ENCODE measurements around the gene MRTFA. TPM values are rescaled to one million over a fixed set of nuclear protein-coding genes. Genes with fewer than 3 reads are reported as not detected.

The MRTFA gene
- total and polyA plus RNA-seq, 9 of the 15 experiments (the other 6 are each of a cell fraction or from before 2014, with no cell fraction given): 0.84 to 21.1 (median 3.7) TPM

DNA sequence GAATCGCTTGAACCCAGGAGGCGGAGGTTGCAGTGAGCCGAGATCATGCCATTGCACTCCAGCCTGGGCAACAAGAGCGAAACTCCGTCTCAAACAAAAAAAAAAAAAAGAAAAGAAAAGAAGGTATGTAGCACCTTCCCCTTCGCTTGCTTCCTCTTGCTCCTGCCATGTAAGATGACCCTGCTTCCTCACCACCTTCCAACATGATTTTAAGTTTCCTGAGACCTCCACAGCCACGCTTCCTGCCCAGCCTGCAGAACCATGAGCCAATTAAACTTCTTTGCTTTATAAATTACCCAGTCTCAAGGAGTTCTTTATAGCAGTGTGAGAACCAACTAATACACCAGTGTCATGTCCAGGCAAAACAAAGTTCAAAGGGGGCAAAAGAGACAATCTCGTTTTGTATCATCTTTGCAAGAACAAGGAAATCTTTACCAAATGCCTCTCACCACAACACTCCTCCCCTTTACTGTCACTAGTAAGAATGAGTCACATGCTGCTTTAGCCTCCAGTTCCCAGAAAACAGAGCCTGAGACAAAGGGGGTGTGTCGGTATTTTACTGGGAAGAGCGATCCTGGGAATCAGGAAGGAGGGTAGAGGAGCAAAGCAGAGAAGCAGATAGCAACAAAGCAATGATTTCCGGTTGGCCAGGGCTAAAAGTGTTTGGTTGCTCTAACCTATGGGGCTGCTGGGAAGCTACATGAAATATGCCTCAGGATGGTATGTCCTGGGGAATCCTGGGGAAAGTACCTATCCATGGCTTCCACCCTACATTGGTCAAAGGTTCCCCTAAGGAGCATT is 32.3 kb upstream of the MRTFA start (continued):
- TF ChIP-seq, protein P1, sequence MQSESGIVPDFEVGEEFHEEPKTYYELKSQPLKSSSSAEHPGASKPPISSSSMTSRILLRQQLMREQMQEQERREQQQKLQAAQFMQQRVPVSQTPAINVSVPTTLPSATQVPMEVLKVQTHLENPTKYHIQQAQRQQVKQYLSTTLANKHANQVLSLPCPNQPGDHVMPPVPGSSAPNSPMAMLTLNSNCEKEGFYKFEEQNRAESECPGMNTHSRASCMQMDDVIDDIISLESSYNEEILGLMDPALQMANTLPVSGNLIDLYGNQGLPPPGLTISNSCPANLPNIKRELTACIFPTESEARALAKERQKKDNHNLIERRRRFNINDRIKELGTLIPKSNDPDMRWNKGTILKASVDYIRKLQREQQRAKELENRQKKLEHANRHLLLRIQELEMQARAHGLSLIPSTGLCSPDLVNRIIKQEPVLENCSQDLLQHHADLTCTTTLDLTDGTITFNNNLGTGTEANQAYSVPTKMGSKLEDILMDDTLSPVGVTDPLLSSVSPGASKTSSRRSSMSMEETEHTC (IDR thresholded peaks at IDR 0.05): no peak
- TF ChIP-seq, protein P2, sequence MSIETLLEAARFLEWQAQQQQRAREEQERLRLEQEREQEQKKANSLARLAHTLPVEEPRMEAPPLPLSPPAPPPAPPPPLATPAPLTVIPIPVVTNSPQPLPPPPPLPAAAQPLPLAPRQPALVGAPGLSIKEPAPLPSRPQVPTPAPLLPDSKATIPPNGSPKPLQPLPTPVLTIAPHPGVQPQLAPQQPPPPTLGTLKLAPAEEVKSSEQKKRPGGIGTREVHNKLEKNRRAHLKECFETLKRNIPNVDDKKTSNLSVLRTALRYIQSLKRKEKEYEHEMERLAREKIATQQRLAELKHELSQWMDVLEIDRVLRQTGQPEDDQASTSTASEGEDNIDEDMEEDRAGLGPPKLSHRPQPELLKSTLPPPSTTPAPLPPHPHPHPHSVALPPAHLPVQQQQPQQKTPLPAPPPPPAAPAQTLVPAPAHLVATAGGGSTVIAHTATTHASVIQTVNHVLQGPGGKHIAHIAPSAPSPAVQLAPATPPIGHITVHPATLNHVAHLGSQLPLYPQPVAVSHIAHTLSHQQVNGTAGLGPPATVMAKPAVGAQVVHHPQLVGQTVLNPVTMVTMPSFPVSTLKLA (conservative IDR thresholded peaks at IDR 0.05): peak in 1 of 2 experiments; percentile 37; a peak in 1 of 4 replicates
- TF ChIP-seq, protein P3, sequence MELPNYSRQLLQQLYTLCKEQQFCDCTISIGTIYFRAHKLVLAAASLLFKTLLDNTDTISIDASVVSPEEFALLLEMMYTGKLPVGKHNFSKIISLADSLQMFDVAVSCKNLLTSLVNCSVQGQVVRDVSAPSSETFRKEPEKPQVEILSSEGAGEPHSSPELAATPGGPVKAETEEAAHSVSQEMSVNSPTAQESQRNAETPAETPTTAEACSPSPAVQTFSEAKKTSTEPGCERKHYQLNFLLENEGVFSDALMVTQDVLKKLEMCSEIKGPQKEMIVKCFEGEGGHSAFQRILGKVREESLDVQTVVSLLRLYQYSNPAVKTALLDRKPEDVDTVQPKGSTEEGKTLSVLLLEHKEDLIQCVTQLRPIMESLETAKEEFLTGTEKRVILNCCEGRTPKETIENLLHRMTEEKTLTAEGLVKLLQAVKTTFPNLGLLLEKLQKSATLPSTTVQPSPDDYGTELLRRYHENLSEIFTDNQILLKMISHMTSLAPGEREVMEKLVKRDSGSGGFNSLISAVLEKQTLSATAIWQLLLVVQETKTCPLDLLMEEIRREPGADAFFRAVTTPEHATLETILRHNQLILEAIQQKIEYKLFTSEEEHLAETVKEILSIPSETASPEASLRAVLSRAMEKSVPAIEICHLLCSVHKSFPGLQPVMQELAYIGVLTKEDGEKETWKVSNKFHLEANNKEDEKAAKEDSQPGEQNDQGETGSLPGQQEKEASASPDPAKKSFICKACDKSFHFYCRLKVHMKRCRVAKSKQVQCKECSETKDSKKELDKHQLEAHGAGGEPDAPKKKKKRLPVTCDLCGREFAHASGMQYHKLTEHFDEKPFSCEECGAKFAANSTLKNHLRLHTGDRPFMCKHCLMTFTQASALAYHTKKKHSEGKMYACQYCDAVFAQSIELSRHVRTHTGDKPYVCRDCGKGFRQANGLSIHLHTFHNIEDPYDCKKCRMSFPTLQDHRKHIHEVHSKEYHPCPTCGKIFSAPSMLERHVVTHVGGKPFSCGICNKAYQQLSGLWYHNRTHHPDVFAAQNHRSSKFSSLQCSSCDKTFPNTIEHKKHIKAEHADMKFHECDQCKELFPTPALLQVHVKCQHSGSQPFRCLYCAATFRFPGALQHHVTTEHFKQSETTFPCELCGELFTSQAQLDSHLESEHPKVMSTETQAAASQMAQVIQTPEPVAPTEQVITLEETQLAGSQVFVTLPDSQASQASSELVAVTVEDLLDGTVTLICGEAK (IDR thresholded peaks at IDR 0.05): peak; percentile 86
- TF ChIP-seq, protein P3 (CRISPR knock-in tag; IDR thresholded peaks at IDR 0.05): peak; percentile 21; the same call in 1 of the 2 replicates
- TF ChIP-seq EP300 (IDR thresholded peaks at IDR 0.05; ENCODE audit: low read length) (peak; percentile 4; the same call in 1 of the 2 replicates), ARID1B (IDR thresholded peaks at IDR 0.05) (peak; percentile 47; the same call in 1 of the 2 replicates)
- TF ChIP-seq, protein P4, sequence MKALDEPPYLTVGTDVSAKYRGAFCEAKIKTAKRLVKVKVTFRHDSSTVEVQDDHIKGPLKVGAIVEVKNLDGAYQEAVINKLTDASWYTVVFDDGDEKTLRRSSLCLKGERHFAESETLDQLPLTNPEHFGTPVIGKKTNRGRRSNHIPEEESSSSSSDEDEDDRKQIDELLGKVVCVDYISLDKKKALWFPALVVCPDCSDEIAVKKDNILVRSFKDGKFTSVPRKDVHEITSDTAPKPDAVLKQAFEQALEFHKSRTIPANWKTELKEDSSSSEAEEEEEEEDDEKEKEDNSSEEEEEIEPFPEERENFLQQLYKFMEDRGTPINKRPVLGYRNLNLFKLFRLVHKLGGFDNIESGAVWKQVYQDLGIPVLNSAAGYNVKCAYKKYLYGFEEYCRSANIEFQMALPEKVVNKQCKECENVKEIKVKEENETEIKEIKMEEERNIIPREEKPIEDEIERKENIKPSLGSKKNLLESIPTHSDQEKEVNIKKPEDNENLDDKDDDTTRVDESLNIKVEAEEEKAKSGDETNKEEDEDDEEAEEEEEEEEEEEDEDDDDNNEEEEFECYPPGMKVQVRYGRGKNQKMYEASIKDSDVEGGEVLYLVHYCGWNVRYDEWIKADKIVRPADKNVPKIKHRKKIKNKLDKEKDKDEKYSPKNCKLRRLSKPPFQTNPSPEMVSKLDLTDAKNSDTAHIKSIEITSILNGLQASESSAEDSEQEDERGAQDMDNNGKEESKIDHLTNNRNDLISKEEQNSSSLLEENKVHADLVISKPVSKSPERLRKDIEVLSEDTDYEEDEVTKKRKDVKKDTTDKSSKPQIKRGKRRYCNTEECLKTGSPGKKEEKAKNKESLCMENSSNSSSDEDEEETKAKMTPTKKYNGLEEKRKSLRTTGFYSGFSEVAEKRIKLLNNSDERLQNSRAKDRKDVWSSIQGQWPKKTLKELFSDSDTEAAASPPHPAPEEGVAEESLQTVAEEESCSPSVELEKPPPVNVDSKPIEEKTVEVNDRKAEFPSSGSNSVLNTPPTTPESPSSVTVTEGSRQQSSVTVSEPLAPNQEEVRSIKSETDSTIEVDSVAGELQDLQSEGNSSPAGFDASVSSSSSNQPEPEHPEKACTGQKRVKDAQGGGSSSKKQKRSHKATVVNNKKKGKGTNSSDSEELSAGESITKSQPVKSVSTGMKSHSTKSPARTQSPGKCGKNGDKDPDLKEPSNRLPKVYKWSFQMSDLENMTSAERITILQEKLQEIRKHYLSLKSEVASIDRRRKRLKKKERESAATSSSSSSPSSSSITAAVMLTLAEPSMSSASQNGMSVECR (CRISPR knock-in tag; IDR thresholded peaks at IDR 0.05): no peak
- TF ChIP-seq, protein P5, sequence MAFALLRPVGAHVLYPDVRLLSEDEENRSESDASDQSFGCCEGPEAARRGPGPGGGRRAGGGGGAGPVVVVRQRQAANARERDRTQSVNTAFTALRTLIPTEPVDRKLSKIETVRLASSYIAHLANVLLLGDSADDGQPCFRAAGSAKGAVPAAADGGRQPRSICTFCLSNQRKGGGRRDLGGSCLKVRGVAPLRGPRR (CRISPR knock-in tag; IDR thresholded peaks at IDR 0.05): no peak
